SK-N-MC (cell line): ENCODE measurements around the gene ELAC2.

Experiments
- EZH2 ChIP-seq: fragments of 200-600 bp; sonication (generic); IDR thresholded peaks from one replicate; pipeline ENCODE4 v1.6.1; 2017; ENCODE audit warnings: antibody characterized with exemption
- FOXP2 ChIP-seq: optimal IDR thresholded peaks from 2 replicates; pipeline ENCODE3; 2011; ENCODE audit warnings: mild to moderate bottlenecking, moderate library complexity; ENCODE audit not compliant: insufficient read depth; ENCODE audit errors: extremely low read length, control extremely low read depth
- POLR2AphosphoS5 ChIP-seq: IDR thresholded peaks from 2 replicates; pipeline ENCODE4 v1.6.1; 2012; ENCODE audit warnings: mild to moderate bottlenecking, low read depth, low read length, borderline replicate concordance

DNA sequence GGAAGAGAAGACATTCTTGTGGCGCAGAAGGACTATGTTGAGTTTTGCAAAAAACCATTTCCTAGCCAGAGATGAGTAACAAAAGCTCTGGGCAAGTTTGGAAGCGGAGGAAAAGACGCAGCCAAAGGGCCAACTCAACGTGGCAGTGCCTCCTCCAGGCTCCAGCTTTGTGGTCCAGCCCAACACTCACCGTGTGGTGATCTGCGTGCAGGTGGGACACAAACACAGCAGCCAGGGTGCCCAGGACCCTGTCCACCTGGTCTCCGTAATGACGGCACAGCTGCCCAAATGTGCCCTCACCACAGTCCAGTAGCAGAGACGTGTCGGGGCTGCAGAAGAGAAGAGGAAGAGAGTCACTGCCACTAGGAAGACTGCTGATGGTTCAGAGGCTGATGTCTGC lies 21.5 kb downstream of the ELAC2 start:
- TF ChIP-seq EZH2 (no peak), POLR2AphosphoS5 (no peak), FOXP2 (no peak)
